Activated CD8-positive, alpha-beta T cell treated with anti-CD3 and anti-CD28 coated beads for 36 hours (primary cell): Measurements from ENCODE around the gene GMPPB. TPM values are rescaled to one million over a fixed set of nuclear protein-coding genes. Genes with fewer than 3 reads are reported as not detected.

Experiments
- ATAC-seq: fragments of 200-7000 bp; cut with Tn5 transposase; one replicate; pipeline ENCODE4 v1.10.0; 2021; ENCODE audit warnings: mild to moderate bottlenecking, moderate library complexity
- CTCF ChIA-PET: fragments of 350-600 bp; sonication (Branson Sonifier 250); formaldehyde crosslinking; loops from one replicate; lab custom pipeline; 2021; ENCODE audit warnings: antibody characterized with exemption; lab: Charles Lee
- POLR2A ChIA-PET: fragments of 350-600 bp; sonication (Branson Sonifier 250); formaldehyde crosslinking; loops from one replicate; lab custom pipeline; 2021; ENCODE audit warnings: antibody characterized with exemption; lab: Charles Lee
- DNase-seq: peaks from one replicate; pipeline ENCODE4 v3.0.0-alpha.2; 2020
- H3K27ac Mint-ChIP-seq: one replicate; pipeline ENCODE4 v1.8.0; 2021; ENCODE audit warnings: mild to moderate bottlenecking, mixed read lengths
- H3K27me3 Mint-ChIP-seq: one replicate; pipeline ENCODE4 v1.8.0; 2021; ENCODE audit warnings: mixed read lengths
- H3K36me3 Mint-ChIP-seq: one replicate; pipeline ENCODE4 v1.8.0; 2021; ENCODE audit warnings: low read depth, mixed read lengths
- H3K4me1 Mint-ChIP-seq: one replicate; pipeline ENCODE4 v1.8.0; 2021; ENCODE audit warnings: low read depth, mixed read lengths
- H3K4me3 Mint-ChIP-seq: one replicate; pipeline ENCODE4 v1.8.0; 2021; ENCODE audit warnings: mild to moderate bottlenecking, moderate library complexity, mixed read lengths
- H3K9me3 Mint-ChIP-seq: one replicate; pipeline ENCODE4 v1.8.0; 2021; ENCODE audit warnings: mixed read lengths
- CTCF ChIP-seq: fragments of 200-600 bp; IDR thresholded peaks from one replicate; pipeline ENCODE4 v1.8.0; 2022; ENCODE audit warnings: antibody characterized with exemption, mild to moderate bottlenecking
- intact Hi-C: fragments of 100-400 bp; cut with micrococcal nuclease; formaldehyde crosslinking; loops from one replicate; pipeline ENCODE4 v1.10.0; 2022
- total RNA-seq, 2 experiments: library from RNA; stranded (reverse); gene quantifications; one replicate each; pipeline ENCODE4 v1.2.3, GENCODE V29; 2021

Gene GMPPB
- total RNA-seq, 2 experiments from 2014 or later = 34.7 to 35.2 TPM

GRCh38 chr3:49683162-49683561 is 40.6 kb downstream of the GMPPB start:
- Mint-ChIP-seq H3K27ac (no peak overlapping the region), H3K36me3 (peaks cover 20% of the 10 kb centered on the region), H3K4me1 (peaks cover 12% of the 10 kb centered on the region), H3K4me3 (no peak overlapping the region), H3K9me3 (no peaks in the 10 kb centered on the region), H3K27me3 (no peaks in the 10 kb centered on the region)
- no peak for TF ChIP-seq CTCF
- DNase-seq = no peak
- CTCF ChIA-PET = interaction anchor here (1.2 to 1.4 kb wide), 2 partner anchors 12 to 143 kb away, joined by 3 read pairs; no protein-coding TSS in a partner anchor
- ATAC-seq = no peak
- intact Hi-C loops = no loop called here
- POLR2A ChIA-PET = interaction anchor here (0.5 kb wide), 1 partner anchor 279 kb away, joined by 3 read pairs; no protein-coding TSS in a partner anchor

- Mint-ChIP-seq H3K27me3 (no peaks in the 10 kb centered on the region), H3K27ac (no peak overlapping the region), H3K9me3 (no peaks in the 10 kb centered on the region), H3K4me1 (peaks cover 9% of the 10 kb centered on the region), H3K4me3 (no peak overlapping the region), H3K36me3 (peaks cover 29% of the 10 kb centered on the region)
- ATAC-seq (no peak), DNase-seq (no peak)
- ChIA-PET CTCF (interaction anchor here (1.1 kb wide), 1 partner anchor 142 kb away, joined by 4 read pairs; no protein-coding TSS in a partner anchor), POLR2A (interaction anchor here (1.5 kb wide), 1 partner anchor 8 kb away, joined by 3 read pairs; no protein-coding TSS in a partner anchor)
- TF ChIP-seq CTCF = no peak
- intact Hi-C loops = no loop called here
These were observed 42.2 kb downstream of the GMPPB start for GRCh38 chr3:49681543-49681942.

DNA sequence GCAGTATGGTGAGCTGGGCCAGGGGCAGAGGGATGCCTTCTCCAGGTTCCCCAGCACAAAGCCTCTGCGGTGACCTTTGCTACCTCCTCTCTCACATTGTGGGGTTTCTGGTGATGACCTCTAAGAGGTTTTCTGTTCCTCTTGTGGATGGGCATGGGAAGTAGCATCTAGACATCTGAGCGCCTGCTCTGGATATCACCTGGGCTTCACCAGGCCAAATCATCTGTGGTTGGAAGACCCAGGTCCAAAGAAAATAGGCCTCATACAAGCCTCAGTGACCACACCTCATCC is 42.6 kb downstream of the GMPPB start:
- Mint-ChIP-seq H3K4me1 (peaks cover 11% of the 10 kb centered on the region), H3K4me3 (no peak overlapping the region), H3K9me3 (no peaks in the 10 kb centered on the region), H3K27ac (no peak overlapping the region), H3K27me3 (no peaks in the 10 kb centered on the region), H3K36me3 (peaks cover 30% of the 10 kb centered on the region)
- CTCF ChIA-PET = interaction anchor here (1.1 kb wide), 1 partner anchor 142 kb away, joined by 4 read pairs; no protein-coding TSS in a partner anchor
- DNase-seq (no peak), ATAC-seq (no peak)
- no peak for TF ChIP-seq CTCF
- intact Hi-C loops = no loop called here
- POLR2A ChIA-PET = interaction anchor here (1.5 kb wide), 1 partner anchor 8 kb away, joined by 3 read pairs; no protein-coding TSS in a partner anchor

DNA sequence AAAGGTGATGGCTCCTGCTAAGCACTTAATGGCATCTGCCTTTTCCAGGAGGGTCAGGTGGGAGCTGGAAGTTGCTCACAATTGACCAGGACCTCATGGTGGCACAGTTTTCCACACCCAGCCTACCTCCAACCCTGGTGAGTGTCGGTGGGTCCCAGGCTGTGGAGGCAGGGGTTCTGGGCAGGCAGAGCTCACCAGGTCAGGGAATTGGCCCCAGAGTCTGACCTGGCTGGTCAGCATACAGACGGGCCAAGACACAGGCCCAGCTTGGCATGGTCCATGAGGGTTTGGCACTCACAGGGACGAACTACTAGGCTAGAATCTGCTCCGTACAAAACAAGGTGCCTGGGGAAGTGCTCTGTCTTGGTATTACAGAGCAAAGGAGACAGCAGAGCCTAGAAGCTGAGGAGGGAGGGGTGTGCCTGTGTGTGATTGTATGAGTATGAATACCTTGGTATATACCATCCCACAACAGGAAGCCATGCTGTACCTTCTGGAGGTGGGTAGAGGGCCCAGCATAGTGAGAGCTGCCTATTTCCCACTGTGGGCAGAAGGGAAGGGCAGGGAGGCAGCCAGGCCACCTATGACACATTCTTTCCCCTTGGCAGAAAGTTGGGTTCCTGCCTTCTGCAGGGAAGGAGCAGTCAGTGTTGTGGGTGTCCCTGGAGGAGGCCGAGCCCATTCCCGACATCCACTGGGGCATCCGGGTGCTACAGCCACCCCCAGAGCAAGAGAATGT is 43.1 kb downstream of the GMPPB start:
- ChIA-PET CTCF (interaction anchor here (1.1 to 1.6 kb wide), 2 partner anchors 140 to 141 kb away, joined by 4 to 5 read pairs; no protein-coding TSS in a partner anchor), POLR2A (interaction anchor here (1.5 kb wide), 1 partner anchor 7 kb away, joined by 3 read pairs; no protein-coding TSS in a partner anchor)
- H3K27ac Mint-ChIP-seq = no peak overlapping the region
- no peak overlapping the region for H3K4me3 Mint-ChIP-seq
- H3K4me1 Mint-ChIP-seq = peaks cover 15% of the 10 kb centered on the region
- no peak for TF ChIP-seq CTCF
- H3K9me3 Mint-ChIP-seq = no peaks in the 10 kb centered on the region
- DNase-seq (no peak), ATAC-seq (no peak)
- H3K27me3 Mint-ChIP-seq = no peaks in the 10 kb centered on the region
- H3K36me3 Mint-ChIP-seq = peaks cover 34% of the 10 kb centered on the region
- intact Hi-C loops = no loop called here

DNA sequence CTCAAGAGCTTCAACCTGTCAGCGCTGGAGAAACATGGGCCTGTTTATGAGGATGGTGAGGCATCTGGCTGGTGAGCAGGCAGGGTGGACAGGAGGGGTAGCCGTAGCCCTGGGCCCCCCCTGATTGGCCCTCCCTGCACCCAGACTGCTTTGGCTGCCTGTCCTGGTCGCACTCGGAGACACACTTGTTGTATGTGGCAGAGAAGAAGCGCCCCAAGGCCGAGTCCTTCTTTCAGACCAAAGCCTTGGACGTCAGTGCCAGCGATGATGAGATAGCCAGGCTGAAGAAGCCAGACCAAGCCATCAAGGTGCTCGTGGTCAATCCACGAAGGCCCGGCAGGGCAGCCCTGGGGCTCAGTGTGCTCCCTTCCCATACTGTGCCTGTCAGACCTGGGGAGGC is 47.8 kb downstream of the GMPPB start:
- no peak for ATAC-seq
- DNase-seq = no peak
- peak overlapping the region; percentile 2 for H3K4me3 Mint-ChIP-seq
- peaks cover 36% of the 10 kb centered on the region for H3K4me1 Mint-ChIP-seq
- peak overlapping the region; percentile 59 for H3K27ac Mint-ChIP-seq
- intact Hi-C loops = no loop called here
- peaks cover 31% of the 10 kb centered on the region for H3K36me3 Mint-ChIP-seq
- POLR2A ChIA-PET = no interaction called here
- no peak for TF ChIP-seq CTCF
- no peaks in the 10 kb centered on the region for H3K9me3 Mint-ChIP-seq
- H3K27me3 Mint-ChIP-seq = no peaks in the 10 kb centered on the region
- CTCF ChIA-PET = interaction anchor here (1.0 to 3.7 kb wide), 2 partner anchors 27 to 136 kb away, joined by 4 to 17 read pairs; no protein-coding TSS in a partner anchor
